Ovary (tissue), 9 donors: Measurements from ENCODE around the gene PTPRG. TPM values are rescaled to one million over a fixed set of nuclear protein-coding genes. Genes with fewer than 3 reads are reported as not detected.
A peak's percentile ranks its signal among the peaks of the same experiment; 100 is the strongest.

ENCODE experiments used
- DNase-seq, 5 donors: peaks; one replicate each; pipeline ENCODE4 v3.0.0-alpha.2; 2019 to 2020
- H3K27ac ChIP-seq, 2 donors: fragments of 200-600 bp; one replicate each; pipeline versions ENCODE4 v1.5.1 to v1.8.0; 2019 to 2022
- H3K27me3 ChIP-seq: fragments of 200-600 bp; one replicate; pipeline ENCODE4 v1.8.0; 2022
- H3K36me3 ChIP-seq: fragments of 200-600 bp; sonication (generic); one replicate; pipeline ENCODE4 v1.5.1; 2019
- H3K4me1 ChIP-seq: one replicate; pipeline ENCODE4 v1.8.1; 2013; ENCODE audit warnings: mild to moderate bottlenecking, moderate library complexity; ENCODE audit not compliant: insufficient read depth
- H3K4me3 ChIP-seq: fragments of 200-600 bp; sonication (generic); one replicate; pipeline ENCODE4 v1.5.1; 2017
- H3K9me3 ChIP-seq, 2 donors: fragments of 200-600 bp in 1 of 2; sonication (generic) in 1 of 2; one replicate each; pipeline versions ENCODE4 v1.5.1 to v1.8.1; 2013 to 2019; ENCODE audit warnings: mild to moderate bottlenecking in 1 of 2, moderate library complexity in 1 of 2
- EP300 ChIP-seq: sonication (generic); formaldehyde crosslinking; IDR thresholded peaks from one replicate; pipeline ENCODE4 v1.6.1; 2017; ENCODE audit warnings: antibody characterized with exemption
- POLR2A ChIP-seq: fragments of 450-650 bp; IDR thresholded peaks from one replicate; pipeline ENCODE4 v1.6.1; 2017; ENCODE audit warnings: antibody characterized with exemption, mild to moderate bottlenecking, moderate library complexity
- WGBS, 3 donors: extraction: QIAGEN DNeasy Blood & Tissue Kit in 1 of 3; methylation state at CpG; one replicate each; pipeline versions ENCODE4 v1.1.5 to v1.1.7; 2013 to 2017; 5-methylcytosine and 5-hydroxymethylcytosine counted together
- intact Hi-C, 4 donors: fragments of 100-400 bp; cut with DNase I; formaldehyde crosslinking; loops; one replicate each; pipeline versions ENCODE4 v1.11.0 to v1.15.1; 2022 to 2023
- polyA plus RNA-seq, 2 donors: library from polyadenylated mRNA; stranded (reverse); fragments of 200-250 nt in 1 of 2; fragments of 350-450 nt in 1 of 2; fragmentation: Illumina TruSeq in 1 of 2; extraction: RNeasy Lipid Tissue Mini Kit (QIAGEN cat#74804) in 1 of 2; gene quantifications; one replicate each; pipeline ENCODE4 v1.2.3, GENCODE V29; 2013 to 2014
- total RNA-seq, 7 donors: library from RNA; depleted of rRNA in 2 of 7; stranded (reverse); fragments of >200 nt in 2 of 7; fragmentation: NEBNext Ultra II Directional in 3 of 7; extraction: Animal tissue kit (Norgen Biotek cat#: 25700) in 3 of 7; gene quantifications; one replicate each; pipeline versions ENCODE4 v1.1.0 to v1.2.4, GENCODE V29; 2016 to 2023
- TF ChIP-seq, protein P1 (sequence below), 3 donors: fragments of 450-650 bp in 2 of 3; fragments of 200-600 bp in 1 of 3; IDR thresholded peaks; one replicate each; pipeline versions ENCODE4 v1.5.1 to v1.8.0; 2016 to 2022; ENCODE audit warnings: antibody characterized with exemption in 3 of 3, mild to moderate bottlenecking in 1 of 3
- donor health status: DM: no; HTN: no; CAD: no; lungs with moderate emphysema.
- donor health status: DM: no; HTN: no; CAD: no.
- donor health status: Bipolar disorder and iron deficiency.
- donor health status: DM: yes; HTN: yes; CAD: no.
- donor health status: DM: no; HTN: no; CAD: no.
- donor health status: DM: yes; HTN: yes; CAD: no.

The PTPRG gene
- total and polyA plus RNA-seq, 9 donors: 18.2 to 87.9 (median 47.7) TPM

DNA sequence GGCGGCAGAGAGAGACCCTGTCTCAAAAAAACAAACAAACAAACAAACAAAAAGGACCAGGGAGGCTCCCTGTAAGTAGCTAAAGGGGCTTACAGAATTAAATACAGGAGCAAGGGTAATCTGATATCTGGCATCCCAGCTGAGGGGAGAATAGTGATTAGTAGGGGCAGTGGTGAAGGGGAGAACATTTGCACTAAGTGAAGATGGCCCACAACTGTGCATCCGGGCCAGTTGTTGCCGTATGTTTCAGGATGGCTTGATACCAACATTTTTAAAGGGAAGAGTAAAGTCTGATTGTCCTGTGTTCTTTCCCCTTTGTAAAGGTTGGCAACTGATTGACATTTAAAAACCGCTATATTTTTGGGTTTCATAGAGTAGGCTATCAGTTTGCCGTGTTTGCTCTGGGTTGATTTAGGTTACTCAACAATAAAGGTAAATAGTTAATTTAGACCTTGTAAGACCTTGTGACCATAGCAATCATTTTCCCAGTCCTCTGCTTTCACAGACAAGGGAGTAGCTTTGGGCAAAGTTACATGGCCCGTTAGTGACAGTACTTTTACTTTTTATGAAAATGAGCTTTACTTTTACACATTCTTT lies 167.8 kb downstream of the PTPRG start:
- peaks cover 16% of the 10 kb centered on the region for H3K4me1 ChIP-seq
- no peaks in the 10 kb centered on the region for H3K9me3 ChIP-seq
- H3K27me3 ChIP-seq: no peaks in the 10 kb centered on the region
- no peak for DNase-seq
- WGBS, 3 donors: 82 to 85% (median 84%) methylated on average over 6 of the region's 6 CpGs
- H3K27ac ChIP-seq: no peak overlapping the region
- no peaks in the 10 kb centered on the region for H3K36me3 ChIP-seq
- H3K4me3 ChIP-seq: no peak overlapping the region
- TF ChIP-seq, protein P1, sequence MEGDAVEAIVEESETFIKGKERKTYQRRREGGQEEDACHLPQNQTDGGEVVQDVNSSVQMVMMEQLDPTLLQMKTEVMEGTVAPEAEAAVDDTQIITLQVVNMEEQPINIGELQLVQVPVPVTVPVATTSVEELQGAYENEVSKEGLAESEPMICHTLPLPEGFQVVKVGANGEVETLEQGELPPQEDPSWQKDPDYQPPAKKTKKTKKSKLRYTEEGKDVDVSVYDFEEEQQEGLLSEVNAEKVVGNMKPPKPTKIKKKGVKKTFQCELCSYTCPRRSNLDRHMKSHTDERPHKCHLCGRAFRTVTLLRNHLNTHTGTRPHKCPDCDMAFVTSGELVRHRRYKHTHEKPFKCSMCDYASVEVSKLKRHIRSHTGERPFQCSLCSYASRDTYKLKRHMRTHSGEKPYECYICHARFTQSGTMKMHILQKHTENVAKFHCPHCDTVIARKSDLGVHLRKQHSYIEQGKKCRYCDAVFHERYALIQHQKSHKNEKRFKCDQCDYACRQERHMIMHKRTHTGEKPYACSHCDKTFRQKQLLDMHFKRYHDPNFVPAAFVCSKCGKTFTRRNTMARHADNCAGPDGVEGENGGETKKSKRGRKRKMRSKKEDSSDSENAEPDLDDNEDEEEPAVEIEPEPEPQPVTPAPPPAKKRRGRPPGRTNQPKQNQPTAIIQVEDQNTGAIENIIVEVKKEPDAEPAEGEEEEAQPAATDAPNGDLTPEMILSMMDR (IDR thresholded peaks at IDR 0.05): no peak
- TF ChIP-seq EP300 (no peak), POLR2A (no peak)
- intact Hi-C loops: no loop called here

DNA sequence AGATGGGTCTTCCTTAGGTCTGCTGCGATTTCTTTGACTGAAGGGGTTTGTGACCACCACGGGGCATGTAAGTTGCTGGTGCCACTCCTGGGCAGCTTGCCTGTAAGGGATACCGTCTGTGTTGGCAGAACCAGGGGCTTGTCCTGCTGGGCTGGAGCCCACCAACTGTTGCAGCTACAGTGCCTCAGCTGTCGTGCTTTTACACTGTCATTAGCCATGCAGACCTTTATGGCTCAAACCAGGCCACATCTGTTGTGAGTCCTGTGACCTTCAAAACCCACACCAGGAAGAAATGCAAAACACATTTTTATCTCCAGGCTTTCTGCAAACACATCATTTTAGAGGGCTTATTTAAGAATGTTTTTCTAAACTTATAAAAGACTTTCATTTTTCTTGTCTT lies 168.7 kb downstream of the PTPRG start:
- DNase-seq: peak in 2 of 5 donors; percentile 17 to 38
- 14 to 34% (median 20%) methylated on average over 4 of the region's 4 CpGs for WGBS, 3 donors

DNA sequence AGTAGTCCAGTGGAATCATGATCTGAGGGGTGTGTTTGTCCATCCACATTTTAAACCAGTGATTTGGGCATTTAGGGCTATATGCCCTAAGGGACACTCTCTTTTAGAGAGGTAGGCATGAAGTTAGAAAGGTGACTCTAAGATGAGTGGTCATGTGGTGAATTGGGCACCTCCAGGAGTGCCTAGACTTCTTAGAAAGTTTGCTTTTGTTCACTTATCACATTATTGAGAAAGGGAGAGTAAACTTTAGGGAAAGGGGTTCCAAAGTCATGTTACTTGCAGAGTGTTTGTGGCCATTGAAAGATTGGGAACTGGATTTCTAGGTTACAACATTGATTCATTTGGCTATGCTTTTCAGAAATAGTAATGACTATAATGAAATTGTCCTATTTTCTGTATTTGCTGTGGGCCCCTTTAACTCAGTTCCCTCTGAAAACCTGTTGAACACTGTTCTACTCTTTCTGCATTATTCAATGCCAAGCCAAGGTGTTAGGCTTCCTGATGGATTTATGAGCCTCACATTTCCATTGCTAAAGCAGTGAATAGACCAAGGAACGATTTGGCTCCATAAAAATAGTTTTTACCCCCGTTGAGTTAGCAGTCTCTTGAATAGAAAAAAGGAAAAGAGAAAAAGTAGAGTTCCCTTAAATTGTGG lies 169.3 kb downstream of the PTPRG start:
- intact Hi-C loops: loop anchor here in 1 of 4 donors (5.0 kb wide), 1 partner anchor 168 kb away; the partner anchor contains the start of gene PTPRG
- Histone ChIP-seq H3K27me3 (no peaks in the 10 kb centered on the region), H3K4me1 (peaks cover 16% of the 10 kb centered on the region), H3K27ac (peak overlapping the region in 1 of 2 donors; percentile 57), H3K9me3 (no peaks in the 10 kb centered on the region), H3K36me3 (no peaks in the 10 kb centered on the region), H3K4me3 (no peak overlapping the region)
- no peak for DNase-seq
- TF ChIP-seq, protein P1 (IDR thresholded peaks at IDR 0.05): no peak
- TF ChIP-seq EP300 (no peak), POLR2A (no peak)
- WGBS, 3 donors: 49 to 60% (median 53%) methylated on average over 2 of the region's 2 CpGs

More for the DNA sequence above, 168.7 kb downstream of the PTPRG start:
- peaks cover 16% of the 10 kb centered on the region for H3K4me1 ChIP-seq
- TF ChIP-seq POLR2A: no peak
- TF ChIP-seq, protein P1 (IDR thresholded peaks at IDR 0.05): no peak
- TF ChIP-seq EP300: no peak
- intact Hi-C loops: loop anchor here in 1 of 4 donors (5.0 kb wide), 1 partner anchor 168 kb away; the partner anchor contains the start of gene PTPRG
- no peaks in the 10 kb centered on the region for H3K9me3 ChIP-seq
- H3K27me3 ChIP-seq: no peaks in the 10 kb centered on the region
- no peak overlapping the region for H3K4me3 ChIP-seq
- peak overlapping the region in 1 of 2 donors; percentile 57 for H3K27ac ChIP-seq
- H3K36me3 ChIP-seq: no peaks in the 10 kb centered on the region

DNA sequence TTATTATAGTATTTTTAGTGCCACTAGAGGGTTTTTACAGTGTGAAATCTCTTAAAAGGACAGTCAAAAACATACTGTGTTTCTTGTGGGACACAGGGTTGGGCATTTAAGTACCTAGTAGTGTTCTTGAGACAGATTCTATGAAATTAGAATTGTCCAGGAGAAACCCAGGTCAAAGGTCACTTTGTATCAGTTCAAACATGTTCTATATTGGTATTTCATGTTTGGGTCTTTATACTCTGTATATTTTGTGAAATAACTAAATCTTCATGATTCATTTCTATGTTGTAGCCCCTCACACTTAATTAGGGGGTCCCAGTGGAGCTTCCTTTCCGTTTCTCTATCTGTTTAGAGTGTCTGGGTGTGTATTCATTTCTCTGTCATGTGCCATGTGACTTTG lies 171.6 kb downstream of the PTPRG start:
- Histone ChIP-seq H3K27me3 (no peaks in the 10 kb centered on the region), H3K4me1 (peaks cover 15% of the 10 kb centered on the region), H3K27ac (peak overlapping the region in 1 of 2 donors; percentile 5), H3K4me3 (no peak overlapping the region), H3K36me3 (no peaks in the 10 kb centered on the region), H3K9me3 (no peaks in the 10 kb centered on the region)
- TF ChIP-seq POLR2A (no peak), EP300 (no peak)
- TF ChIP-seq, protein P1 (IDR thresholded peaks at IDR 0.05): peak in 1 of 3 donors; percentile 13
- 50 to 75% (median 54%) methylated on average over 1 of the region's 1 CpG for WGBS, 3 donors
- intact Hi-C loops: loop anchor here in 1 of 4 donors (5.0 kb wide), 1 partner anchor 171 kb away; the partner anchor contains the start of gene PTPRG
- DNase-seq: no peak
